HG02852 (cell line): ENCODE data around the gene BPGM.

Experiments
- ATAC-seq: cut with Tn5 transposase; IDR thresholded peaks from one replicate; pipeline ENCODE4 v1.9.1; 2021; ENCODE audit warnings: mild to moderate bottlenecking, moderate library complexity; ENCODE audit not compliant: unreplicated experiment

Gene BPGM

GRCh38 chr7:134694767-134695166, 48.1 kb downstream of the BPGM start:
- ATAC-seq: no peak

DNA sequence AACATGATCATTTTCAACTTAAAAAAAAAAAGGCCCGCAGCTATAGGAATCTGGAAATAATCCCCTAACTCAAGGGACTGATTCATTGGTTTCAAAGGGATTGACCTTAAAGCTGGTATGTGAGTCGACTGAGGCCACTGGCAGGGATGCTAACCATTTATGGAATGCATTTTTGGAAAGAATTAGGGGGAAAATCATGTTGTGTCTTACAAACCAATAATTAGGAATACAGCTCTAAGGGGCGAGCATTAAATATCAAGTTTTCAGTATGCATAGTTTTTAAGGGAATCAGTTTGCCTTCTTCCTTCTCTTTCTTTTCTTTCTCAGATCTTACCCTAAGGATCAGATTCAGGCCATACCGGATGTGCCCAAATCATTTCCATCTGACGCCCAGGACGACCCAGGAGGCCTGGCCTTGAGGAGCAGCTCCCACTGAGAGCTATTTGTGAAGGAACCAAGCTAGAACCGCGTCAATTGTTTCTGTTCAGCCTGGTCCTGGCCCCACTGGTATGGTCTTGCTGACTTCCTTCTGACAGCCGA, 48.7 kb downstream of the BPGM start:
- ATAC-seq: no peak

DNA sequence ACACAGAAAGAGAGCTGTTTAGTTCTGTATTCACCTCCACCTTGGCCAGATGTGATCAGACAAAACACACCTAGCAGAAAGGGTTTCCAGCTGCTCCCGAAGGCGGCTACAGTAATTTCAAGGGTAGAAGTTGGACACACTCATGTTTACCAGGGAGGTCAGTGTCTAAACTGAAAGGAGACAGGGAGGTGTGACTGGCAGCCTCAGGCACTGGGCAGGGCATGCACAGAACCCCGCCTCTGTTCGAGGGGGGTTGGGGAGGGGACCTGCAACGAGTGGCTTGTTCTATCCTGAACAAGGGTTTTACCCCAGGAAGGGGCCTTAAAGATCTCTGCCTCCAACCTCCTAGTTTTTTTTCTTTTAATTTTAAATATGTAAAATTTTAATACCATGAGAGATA, 49.6 kb downstream of the BPGM start:
- no peak for ATAC-seq

DNA sequence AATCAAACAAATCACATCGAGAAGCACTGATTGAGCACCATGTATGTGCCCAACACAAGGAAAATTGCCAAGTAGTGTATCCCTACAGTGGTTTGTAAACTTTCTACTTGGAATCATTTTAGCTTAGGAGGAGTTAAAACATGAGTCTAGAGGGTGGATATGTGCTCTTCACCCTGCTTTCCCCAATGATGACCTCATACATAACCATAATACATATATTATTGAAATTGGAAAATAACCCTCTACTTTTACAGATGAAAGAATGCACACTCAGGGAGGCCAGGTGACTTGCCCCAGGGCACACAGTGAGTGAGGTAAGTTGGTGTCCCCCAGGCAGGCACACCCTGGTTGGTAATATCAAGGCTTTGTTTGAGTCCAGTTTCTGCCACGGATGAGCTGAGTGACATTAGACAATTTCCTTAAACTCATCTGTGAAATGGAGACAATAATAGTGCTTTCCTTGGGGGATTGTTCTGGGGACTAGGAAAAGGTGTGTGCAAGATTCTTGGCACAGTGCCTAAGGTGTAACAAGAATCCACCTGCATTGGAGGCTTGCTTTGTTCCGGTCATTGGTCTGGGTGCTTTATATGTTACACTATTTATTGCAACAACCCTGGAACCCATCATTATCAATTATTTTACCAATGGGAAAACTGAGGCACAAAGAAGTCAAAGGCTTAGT, 50.7 kb downstream of the BPGM start:
- ATAC-seq: no peak

GRCh38 chr7:134698481-134698880, 51.8 kb downstream of the BPGM start:
- no peak for ATAC-seq

GRCh38 chr7:134699021-134699818, 52.6 kb downstream of the BPGM start:
- ATAC-seq: no peak

DNA sequence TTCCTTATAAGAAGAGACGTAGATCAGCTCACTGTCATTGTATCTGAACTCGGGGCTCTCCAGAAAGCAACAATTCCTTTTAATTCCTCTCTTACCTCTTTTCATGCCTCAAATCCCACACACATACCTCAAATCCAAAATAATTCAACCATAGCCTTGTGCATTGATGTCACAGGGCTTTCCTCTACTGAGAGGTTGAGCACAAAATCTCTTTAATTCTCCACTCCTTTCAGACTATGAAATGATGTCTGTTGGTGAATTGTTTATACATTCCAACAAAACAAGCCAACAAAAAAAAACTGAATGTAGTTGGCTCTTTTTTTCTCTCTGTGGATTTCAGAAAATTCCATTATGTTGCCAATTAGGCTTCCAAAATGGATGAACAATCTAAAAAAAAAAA, 53.2 kb downstream of the BPGM start:
- ATAC-seq: no peak

DNA sequence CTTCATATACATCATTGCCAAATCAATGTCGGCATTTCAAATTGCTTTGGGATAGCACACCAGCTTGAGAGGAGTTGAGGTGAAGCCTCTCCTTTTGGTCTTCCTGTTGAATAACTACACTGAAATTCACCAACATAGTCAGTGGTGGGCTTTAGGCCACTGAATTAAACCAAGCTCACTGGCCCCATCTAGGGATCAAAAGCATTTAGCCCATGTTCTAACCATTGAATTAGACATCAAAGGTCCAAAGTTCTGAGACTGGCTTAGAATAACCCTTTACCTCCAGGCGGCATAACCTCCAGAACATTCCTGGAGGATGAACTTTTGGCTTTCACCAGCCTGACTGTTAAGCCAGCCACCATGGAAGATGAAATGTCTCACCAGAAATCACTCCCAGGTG, 54.6 kb downstream of the BPGM start:
- no peak for ATAC-seq

- no peak for ATAC-seq
Measured at GRCh38 chr7:134702366-134703240, 56.0 kb downstream of the BPGM start.

DNA sequence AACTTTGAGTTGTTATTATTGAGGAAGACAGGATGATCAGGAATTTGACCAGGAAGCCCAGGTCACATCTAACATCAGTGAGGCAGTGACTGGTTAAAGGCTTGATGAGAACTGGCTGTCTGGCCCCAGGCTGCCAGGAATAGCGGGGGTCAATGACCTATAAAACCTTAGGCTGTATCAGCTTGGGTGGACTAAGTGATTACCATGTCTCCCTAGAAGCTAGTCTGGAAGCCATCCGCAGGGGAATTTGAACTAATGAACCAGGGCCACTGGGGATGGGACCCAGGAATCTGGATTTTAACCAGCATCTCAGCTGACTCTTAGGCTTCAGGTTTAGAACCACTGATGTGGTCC, 56.6 kb downstream of the BPGM start:
- ATAC-seq: no peak

DNA sequence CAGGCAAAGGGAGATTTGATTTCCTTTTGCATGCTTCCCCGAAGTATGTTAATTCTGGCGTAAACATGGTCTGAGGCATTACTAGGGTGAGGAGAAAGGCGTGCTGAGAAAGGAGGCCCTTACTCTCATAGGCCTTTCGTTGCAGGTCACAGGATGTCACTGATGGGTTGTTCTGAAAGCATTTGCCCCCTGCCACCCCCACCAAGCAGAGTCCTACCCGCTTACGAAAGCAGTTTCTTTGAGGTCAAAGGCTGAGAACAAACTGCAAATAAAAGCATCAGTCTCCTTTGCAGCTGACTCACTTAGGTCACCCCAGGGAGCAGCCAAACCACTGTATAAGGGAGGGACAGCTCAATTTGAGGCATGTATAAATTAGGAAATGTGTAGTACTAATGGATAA, 57.1 kb downstream of the BPGM start:
- ATAC-seq: no peak

DNA sequence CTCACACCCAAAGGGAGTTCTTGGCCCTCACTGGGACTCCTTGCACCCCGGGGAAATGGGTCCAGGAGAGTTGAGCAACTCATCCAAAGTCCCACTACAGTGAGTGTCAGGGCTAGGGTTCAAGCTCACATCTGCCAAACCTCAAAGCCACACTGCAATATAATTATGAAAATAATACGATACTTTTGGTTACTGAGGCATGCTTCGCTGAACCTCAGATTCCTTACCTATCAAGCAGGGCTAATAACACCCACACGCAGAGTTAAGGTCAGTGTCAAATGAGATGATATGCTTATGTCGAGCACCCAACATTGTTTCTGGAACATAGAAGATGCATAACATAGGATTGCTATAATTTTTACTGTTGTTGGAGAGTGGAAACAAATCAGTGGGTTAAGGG, 58.2 kb downstream of the BPGM start:
- no peak for ATAC-seq

GRCh38 chr7:134705716-134706115, 59.1 kb downstream of the BPGM start:
- ATAC-seq: no peak

DNA sequence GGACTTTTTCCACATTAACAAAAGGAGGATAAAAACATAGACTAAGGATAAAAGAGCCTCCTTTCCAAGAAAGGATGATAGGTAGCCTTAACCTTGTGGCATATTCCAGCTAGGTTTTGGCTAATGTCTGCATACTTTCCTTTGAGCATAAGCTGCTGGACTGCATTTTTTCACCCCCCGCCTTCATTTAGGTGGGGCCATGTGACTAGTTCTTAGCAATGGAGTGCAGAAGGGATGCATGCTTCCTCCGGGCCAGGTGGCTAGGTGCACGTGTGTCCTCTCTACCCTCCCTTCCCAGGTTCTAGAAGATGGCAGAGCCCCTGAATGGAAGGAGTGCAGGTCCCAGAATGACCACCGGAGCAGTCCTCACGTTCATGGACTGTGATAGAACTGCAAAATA, 59.8 kb downstream of the BPGM start:
- ATAC-seq: no peak

DNA sequence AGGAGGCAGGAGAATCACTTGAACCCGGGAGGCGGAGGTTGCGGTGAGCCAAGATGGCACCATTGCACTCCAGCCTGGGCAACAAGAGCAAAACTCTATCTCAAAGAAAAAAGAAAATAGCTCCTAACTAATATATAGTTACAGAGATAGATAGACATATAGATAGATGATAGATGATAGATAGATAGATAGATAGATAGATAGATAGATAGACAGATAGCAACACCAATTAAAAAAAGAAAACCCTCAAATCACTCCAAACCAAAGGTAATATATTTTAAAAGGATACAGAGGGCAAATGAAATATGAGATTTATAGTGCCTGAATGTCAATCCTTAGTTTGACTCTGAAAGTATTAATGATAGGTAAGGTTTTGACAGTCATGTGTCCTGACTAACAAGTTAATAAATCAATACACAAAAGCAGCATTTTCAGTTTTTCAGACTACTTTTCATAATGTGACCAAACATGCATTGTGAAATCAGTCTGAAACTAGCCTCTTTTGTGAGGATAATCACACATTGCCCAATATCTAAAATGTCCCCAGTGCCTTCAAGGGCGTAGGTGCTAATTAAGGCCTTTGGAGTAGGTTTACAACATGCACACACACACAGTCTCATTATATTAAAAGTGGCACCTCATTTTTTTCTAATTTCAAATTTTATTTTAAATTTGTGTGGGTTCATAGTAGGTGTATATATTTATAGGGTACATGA, 61.2 kb downstream of the BPGM start:
- ATAC-seq: no peak

- ATAC-seq: no peak
Measured at GRCh38 chr7:134708692-134709091, 62.0 kb downstream of the BPGM start.

GRCh38 chr7:134709197-134709596, 62.5 kb downstream of the BPGM start:
- no peak for ATAC-seq

DNA sequence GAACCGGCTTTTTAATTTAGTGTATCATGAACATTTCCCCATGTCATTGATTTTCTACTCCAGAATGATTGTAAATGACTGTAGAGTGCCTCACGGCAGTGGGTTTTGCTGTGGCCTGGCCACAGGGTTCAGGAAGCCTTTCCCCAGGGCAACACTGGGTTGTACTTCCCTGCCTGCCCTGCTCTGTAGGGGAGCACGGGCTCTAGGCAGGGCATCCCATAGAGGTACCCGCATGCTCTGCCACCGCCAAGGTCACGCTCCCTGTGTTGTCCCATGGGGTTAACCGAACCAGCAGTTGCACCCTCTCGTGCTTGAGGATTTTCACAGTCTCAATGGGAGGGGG, 63.8 kb downstream of the BPGM start:
- no peak for ATAC-seq

GRCh38 chr7:134710854-134711624, 64.4 kb downstream of the BPGM start:
- no peak for ATAC-seq

- ATAC-seq: no peak
Measured at GRCh38 chr7:134712196-134712595, 65.5 kb downstream of the BPGM start.
